Fibroblast of the aortic adventitia (primary cell): Measurements from ENCODE around the gene C14orf119. TPM values are rescaled to one million over a fixed set of nuclear protein-coding genes. Genes with fewer than 3 reads are reported as not detected.

Experiments
- DNase-seq: peaks from one replicate; pipeline ENCODE4 v3.0.0-alpha.2; 2010; ENCODE audit warnings: low read depth
- H3K4me3 ChIP-seq: 2 replicates; pipeline ENCODE4 v1.5.1; 2011; ENCODE audit warnings: low read depth, mild to moderate bottlenecking, control low read depth, low read length, moderate library complexity
- total RNA-seq: library from RNA; depleted of rRNA; stranded (reverse); fragments of >200 nt; gene quantifications from 2 replicates; pipeline ENCODE4 v1.2.3, GENCODE V29; 2012; ENCODE audit warnings: low replicate concordance
- TF ChIP-seq, protein P1 (sequence below): IDR thresholded peaks from 2 replicates; pipeline ENCODE4 v1.5.1; 2011; ENCODE audit warnings: mild to moderate bottlenecking, low read length, control low read depth, inconsistent platforms; ENCODE audit not compliant: insufficient read depth

C14orf119 gene
- total RNA-seq, 1 donor: 60.2 TPM

DNA sequence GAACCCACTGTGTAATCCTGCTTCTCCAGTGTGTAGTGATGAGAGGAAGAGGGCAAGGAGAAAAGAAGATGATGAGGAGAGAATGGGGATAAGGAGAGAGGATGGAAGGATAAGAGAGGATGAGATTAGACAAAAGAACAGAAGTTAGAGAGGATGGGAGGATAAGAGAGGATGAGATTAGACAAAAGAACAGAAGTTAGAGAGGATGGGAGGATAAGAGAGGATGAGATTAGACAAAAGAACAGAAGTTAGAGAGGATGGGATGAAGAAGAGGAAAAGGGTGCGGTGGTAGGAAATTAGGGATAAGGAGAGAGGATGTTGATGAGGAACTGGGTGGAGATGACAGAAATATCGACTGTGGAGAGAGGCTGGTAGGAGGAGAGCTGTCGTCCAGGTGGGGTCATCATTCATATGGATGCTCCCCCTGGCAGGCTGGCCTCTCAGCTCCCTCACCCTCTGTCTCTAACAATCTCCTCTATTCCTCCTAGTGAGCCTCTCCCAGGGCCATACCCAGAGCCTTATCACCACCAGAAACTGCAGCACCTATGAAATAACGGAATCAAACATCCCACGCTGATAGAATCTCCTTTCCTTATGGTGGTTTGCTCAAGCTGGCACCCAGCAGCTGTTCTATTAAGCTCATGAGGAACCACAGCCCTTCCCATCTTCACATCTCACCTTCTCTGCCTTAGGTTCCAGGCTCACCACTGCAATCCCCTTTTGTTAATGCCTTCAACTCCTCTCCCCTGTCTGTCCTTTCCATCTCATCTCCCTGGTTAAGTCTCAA, 15.5 kb downstream of the C14orf119 start:
- TF ChIP-seq, protein P1, sequence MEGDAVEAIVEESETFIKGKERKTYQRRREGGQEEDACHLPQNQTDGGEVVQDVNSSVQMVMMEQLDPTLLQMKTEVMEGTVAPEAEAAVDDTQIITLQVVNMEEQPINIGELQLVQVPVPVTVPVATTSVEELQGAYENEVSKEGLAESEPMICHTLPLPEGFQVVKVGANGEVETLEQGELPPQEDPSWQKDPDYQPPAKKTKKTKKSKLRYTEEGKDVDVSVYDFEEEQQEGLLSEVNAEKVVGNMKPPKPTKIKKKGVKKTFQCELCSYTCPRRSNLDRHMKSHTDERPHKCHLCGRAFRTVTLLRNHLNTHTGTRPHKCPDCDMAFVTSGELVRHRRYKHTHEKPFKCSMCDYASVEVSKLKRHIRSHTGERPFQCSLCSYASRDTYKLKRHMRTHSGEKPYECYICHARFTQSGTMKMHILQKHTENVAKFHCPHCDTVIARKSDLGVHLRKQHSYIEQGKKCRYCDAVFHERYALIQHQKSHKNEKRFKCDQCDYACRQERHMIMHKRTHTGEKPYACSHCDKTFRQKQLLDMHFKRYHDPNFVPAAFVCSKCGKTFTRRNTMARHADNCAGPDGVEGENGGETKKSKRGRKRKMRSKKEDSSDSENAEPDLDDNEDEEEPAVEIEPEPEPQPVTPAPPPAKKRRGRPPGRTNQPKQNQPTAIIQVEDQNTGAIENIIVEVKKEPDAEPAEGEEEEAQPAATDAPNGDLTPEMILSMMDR: no peak
- H3K4me3 ChIP-seq: no peak overlapping the region
- DNase-seq: no peak

DNA sequence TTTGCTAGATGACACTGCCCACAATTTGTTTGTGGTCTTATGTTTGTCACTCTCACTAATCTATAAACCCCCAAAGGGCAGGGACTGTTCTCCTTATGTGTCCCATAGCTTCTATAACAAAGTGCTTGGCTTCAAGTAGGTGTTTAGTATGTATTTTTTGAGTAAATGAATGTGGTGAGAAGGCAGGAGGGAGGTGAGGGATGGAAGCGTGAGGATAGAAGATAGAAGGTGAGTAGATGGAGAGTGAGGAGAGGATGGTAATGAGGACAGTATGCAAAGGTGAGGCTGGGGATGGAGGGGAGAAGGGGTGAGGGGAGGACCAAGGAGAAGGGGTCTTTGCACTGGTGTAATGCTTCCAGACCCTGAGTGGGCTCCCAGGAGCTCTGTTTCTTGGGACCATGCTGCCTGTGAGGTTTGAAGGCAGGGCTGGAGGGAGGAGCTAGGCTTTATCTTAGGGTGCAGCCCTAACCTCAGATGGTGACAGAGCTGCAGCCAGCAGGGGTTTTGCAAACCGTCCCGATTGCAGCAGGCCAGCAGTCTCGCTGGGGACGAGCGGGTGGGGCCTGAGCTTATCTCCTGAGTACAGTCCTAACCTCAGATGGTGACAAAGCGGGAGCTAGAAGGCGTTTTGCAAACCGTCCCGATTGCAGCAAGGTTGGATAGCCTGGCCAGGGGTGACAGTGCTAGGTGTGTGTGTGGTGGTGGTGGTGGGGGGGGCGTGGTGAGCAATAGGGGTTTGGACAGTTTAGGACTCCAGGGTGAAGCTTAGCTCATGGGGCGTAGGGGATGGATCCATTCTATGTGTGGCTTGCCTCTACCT, 17.3 kb downstream of the C14orf119 start:
- TF ChIP-seq, protein P1: no peak
- peak; percentile 22 for DNase-seq

DNA sequence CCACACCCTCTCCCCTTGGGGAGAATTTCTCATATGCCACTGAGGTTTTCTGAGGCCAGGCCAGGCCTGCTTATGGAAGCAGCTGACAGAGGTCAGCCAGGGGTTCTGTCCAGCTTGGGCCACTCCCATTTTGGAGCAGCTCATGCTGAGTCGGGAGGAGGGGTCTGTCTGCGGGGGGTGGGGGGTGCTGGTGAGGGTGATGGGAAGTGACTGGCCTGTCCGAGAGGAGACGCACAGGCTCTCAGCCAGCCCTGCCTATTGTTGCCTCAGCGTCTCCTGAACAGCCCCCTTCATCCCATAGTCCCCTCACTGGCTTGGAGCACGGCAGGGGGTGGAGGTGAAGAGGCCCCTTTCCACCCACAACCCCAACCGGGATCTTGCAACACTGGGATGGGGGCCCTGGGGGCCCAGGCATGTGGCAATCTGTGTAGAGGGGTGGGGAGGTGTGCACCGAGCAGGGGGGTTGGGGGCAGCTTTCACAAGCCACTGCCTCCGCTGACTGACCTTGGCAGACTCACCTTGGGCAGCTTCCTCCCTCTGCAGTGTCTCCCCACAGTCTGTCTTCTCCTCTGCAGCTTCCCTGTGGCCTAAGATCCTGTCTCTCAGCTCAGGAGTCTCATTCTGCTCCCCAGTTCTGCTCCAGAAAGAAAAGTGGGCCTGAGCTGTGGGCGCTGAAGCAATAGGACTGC, 18.3 kb downstream of the C14orf119 start:
- DNase-seq: peak; percentile 72
- H3K4me3 ChIP-seq: no peak overlapping the region
- TF ChIP-seq, protein P1: no peak

More for the DNA sequence above, 17.3 kb downstream of the C14orf119 start:
- no peak overlapping the region for H3K4me3 ChIP-seq

DNA sequence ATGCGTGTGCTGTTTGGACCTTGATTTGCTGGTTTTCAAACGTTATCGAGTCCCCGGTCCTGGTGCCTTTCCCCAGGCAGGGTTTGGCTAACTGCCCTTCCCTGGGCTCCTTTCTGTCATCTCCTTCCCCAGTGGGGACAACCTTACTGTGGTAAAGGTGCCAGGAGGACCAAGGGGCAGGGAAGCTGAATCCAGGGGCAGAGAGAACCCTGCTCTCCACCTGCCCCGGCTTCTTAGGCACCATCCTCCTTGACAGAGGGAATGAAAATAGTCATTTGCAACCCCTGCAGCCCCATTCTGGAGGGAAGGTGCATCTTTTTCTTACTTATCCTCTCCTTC, 18.8 kb downstream of the C14orf119 start:
- H3K4me3 ChIP-seq: no peak overlapping the region
- TF ChIP-seq, protein P1: no peak
- DNase-seq: no peak

DNA sequence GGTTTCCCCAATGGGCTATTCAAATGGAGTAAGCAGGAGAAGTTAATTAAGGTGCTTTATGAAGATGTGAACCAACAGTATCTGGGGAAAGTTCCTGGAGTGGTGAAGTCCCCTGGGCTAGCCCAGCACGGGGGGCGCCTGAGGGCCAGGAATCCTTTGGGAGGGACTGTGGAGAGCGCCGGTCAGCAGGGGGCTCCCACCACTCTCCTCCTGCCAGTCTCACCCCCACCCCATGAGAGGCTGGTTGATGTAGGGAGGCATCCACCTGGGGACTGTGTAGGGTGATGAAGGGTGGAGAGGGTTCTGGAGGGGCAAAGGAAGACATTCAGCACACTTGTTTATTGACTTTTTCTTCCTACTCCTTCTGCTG, 19.3 kb downstream of the C14orf119 start:
- no peak for DNase-seq
- TF ChIP-seq, protein P1: no peak
- no peak overlapping the region for H3K4me3 ChIP-seq

DNA sequence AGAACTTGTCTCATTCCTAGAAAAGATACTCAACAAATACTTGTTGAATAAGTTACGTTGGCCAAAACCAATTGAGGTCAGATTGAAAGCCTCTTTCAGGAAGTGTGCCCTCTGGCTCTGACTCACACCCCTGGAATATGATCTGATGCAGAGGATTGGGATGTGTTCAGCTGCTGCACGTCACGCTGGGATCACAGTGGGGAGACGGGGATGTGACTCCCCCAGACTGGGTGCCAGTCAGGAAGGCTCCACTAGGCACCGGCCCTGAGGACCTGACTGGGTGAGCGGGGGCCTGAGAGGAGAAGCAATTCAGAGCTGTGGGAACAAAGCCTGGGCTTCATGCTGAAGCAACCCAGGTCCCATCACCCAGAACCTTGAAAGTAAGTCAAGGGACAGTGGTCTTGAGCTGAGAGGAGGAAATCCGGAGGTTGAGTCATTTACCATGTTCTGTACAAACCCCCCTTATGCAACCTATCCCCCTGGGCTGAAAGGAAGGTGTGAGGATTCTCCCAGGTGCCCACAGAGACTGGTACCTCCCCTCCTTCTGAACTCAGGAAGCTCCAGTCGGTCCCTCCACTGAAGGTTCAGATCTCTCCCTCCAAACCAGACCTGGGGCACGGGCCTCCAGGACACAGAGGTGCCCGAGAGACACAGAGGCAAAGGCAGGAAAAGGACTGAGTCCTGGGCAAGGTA, 19.9 kb downstream of the C14orf119 start:
- TF ChIP-seq, protein P1: no peak
- no peak overlapping the region for H3K4me3 ChIP-seq
- peak; percentile 96 for DNase-seq
